DLD1 (cell line): ENCODE measurements around the gene RPS6KA2.

Experiments used
- in situ Hi-C: cut with HindIII; loops from 2 replicates; pipeline ENCODE4 v1.10.0; 2017; ENCODE audit warnings: low sequenced_read_pairs

The RPS6KA2 gene

DNA sequence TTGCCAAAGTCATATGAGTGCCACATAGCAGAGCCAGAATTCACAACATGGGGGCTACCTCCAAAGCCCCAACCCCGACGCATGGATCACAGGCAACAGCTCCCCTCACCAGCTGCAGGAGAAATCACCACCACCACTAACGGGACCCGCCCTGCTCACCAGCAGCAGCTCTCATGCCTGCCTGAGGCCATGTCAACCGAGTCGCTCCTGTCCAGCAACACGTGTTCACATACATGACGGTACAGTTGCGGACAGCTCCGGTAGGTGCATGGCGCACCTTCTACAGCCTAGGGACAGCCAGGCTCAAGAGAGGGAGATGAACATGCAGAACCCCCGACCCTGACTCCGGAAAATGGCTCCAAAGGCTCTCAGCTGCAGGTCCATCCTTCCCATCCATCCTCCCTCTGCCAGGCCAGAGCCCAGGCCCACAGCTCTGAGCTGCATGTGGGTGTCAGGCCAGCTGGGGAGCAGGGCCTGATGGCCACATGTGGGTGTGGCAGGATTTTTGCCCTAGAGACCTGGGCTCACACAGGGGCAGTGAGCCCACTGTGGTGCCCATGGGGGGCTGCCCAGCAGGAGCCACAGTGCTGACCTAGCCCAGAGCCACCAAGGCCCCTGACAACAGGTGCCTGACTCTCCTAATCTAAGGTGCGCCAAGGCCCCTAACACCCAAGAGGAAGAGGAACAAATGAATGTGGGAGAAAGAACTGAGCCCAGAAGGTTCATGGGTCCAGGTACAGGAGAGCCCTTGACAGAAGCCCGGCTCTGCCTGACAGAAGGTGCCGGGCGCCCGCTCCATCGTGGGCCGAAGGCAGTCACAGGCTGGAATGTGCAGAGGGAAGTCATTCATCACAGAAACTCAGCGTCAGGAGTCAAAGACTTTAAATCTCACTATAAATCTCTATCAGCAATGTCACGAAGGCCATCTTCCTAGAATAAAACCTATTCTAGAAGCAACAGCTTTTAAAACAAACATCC lies 10.5 kb downstream of the RPS6KA2 start:
- in situ Hi-C loops: no loop called here

DNA sequence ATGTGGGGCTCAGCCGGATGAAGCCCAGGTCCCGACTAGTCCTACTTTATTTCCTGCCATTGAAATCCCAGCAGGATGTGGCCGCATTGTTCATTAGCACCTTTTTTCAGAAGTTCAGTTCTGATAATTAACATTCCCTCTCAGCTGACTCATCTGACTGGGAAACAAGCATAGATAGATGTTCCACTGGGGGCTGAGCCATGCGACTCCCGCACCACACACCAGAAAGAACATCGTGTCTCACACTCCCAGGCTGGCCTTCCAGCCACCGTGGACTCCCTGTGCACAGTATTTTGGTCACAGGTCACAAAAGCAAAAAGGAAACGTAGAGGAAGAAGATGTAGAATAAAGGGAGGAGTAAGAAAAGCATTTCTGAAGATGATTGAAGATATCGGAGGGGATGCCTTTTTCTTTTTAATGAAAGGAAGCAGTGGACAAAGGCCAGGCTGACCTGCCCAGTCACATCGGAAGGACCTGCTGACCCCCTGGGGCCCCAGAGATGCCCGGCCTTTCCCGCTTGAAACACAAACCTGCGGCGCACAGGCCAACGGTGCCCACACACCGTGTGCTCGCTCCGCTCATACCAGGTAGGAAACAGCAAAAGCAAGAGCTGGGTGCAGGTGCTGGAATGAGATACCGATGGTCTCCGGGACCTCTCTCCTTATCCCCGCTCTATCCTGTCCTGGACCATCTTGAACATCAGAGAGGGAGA lies 11.8 kb downstream of the RPS6KA2 start:
- in situ Hi-C loops: no loop called here

DNA sequence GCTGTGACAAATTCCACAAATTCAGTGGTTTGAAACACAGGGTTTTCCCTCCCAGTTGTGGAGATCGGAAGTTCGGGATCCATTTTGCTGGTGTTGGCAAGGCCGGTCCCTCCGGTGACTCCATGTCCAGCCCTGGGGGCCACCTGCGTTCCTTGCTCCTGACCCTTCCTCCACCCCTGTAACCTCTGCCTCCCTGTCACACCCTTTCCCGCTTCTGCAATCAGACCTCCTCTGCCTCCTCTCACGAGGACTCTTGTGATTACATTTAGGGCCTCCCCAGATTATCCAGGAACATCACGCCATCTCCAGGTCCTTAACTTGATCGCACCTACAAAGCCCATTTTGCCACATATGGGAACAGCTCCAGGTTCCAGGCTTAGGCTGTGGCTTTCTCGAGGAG lies 12.5 kb downstream of the RPS6KA2 start:
- in situ Hi-C loops: no loop called here

DNA sequence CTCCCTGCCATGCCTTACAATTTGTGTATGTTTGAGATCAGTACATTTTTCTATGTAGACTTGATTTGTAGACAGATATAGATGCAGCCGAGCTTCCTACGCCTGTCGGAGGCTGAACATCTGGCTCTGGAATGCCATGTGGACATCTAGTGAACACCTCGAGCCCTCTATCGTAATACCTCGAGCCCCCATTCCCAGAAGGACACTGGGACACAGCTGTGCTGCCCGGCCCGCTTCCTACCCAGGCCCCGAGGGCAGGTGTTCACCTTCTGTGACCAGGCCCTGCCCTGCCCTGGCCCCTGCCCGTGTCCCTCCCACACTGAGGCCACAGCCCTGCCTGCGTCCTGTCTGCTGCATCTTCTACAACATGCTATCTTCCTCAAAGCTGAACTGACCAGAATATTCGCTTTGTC lies 12.9 kb downstream of the RPS6KA2 start:
- in situ Hi-C loops: no loop called here

DNA sequence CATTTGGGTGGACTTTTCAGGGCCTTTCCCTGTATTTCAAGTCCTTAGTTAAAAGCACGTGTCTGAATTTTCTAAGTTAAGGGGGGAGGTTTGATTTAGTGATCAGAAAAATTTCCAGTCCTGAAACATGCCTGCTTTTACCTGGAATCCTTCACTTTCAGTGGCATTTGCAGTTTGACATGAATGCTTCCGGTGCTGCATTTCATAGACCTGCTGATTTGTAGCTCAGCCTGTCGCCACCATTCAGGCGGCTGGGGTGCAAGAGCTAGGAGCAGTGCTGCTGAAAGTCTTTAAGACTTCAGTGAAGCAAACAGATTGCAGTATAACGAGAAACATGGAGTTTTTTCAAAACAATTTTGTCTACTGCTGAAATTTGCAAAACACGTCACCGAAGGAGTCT lies 14.0 kb downstream of the RPS6KA2 start:
- in situ Hi-C loops: no loop called here

DNA sequence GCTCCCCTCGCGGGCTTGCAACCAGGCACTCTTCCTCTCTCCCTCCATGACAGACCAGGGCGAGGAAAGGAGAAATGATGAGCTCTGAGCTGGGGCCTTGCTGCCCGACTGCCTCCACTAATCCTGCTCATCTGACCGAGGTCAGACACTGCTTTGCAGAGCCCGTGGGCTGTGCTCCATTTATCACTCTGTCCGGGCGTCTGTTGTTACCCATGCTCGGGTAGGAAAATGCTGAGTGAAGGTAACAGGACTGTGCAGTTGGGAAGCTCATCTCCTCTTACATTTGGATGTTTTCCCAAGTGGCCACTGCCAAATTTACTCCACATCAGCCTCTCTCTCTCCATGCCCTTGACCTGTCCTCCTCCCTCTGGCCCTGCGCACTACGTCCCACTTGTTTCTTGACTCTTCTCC lies 14.6 kb downstream of the RPS6KA2 start:
- in situ Hi-C loops: no loop called here

DNA sequence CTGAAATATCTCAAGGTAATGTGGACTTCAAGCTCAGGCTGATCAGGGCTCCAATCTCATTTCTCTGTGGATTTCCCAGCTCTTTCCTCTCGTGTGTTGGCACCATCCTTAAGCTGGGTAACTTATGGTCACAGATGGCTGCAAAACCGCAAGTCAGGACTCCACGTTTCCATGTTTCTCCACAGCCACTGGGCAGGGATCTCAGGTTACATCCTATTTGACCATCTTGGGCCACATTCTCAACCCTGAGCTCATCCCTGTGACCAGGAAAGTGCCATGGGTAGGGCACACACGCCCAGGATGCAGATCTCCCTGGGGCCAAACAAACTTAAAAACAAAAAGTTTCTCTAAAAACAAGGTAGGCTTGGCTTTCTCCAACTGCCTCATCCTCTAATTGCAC lies 15.4 kb downstream of the RPS6KA2 start:
- in situ Hi-C loops: no loop called here

DNA sequence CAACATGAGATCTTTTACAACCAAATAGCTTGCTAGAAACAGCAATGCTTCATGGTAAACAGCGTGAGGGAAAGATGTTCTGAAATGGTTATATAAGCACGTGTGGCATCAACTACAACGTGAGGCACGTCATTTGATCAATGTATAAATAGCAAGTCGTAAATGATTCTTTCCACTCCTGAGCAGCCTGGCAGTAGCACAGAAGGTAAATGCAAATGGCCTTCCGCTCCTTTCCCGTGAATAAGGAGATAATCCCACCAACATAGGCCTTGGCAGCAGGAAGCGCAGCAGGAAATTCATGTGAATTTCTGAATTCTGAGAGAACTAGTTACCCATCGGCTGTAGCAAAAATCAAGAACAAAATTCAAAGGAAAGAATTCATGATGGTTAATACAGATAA lies 17.0 kb downstream of the RPS6KA2 start:
- in situ Hi-C loops: no loop called here

DNA sequence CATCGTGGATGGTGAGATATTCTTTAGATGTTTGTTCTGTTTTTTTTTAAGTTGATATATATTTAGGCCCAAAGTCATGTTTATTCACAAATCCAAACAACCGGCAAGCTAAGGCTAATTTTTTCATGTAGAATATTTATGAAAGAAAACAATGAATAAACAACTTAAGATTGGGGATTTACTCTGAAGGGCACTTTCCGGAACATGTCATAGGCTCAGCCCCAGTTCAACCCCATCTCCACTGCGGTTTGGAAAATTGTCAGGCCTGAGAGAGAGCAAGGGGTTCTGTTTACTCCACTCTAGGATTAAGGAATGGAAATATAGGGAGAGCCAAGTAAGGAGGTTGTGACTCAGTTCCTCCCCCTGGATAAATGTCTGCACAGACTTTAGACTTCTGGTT lies 18.3 kb downstream of the RPS6KA2 start:
- in situ Hi-C loops: no loop called here

DNA sequence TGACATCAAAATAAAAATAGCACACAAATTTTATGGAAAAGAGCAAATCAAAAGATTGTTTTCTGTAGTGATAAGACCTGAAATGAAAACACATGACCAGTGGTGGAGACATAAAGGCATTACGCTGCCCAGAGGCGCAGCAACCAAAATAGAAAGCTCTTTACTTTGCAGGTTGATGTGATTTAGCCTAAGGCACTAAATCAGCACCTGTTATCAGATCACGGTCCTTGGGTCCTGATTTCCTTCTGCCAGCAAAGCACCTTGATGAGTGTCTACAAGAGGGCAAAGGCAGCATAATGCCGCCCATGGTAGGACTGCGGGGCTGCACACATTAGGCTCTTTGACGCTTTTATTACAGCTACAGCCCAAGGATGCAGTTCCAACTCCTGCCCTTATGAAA lies 21.3 kb downstream of the RPS6KA2 start:
- in situ Hi-C loops: no loop called here

DNA sequence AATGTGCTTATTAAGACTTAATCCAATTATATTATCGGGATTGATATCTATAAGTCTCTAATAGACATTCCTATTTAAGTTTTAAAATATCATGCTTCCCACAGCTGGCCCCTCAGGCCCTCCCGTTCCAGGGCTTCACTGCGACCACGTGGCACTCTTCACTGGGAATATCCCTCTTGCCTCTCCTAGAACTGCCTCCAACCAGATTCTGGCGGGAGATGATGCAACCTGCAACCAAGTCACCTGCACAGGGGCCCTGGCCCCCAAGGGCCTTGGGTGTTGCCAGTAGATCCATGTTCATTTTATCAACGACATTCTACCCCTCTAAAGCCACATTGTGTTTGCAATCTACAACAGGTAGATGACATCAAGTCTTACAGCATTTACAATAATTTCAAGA lies 22.1 kb downstream of the RPS6KA2 start:
- in situ Hi-C loops: no loop called here

DNA sequence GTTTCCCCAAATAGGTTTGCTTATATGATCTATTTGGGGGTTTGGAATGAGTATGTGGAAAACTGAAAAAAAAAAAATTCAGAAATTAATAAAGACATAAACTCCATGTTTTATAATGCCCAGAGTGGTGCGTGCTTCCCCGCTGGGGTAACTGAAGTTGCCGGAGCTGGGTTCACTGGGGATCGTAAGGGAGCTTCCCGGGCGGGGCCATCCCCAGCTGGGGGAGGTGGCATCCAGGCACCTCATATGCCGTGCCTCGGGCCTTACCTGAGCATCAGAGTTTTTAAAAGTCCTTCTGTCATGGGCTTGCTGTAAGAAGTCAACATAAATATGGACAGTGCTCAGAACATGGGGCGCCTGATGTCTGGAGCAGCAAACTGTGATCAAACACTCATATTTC lies 22.7 kb downstream of the RPS6KA2 start:
- in situ Hi-C loops: no loop called here

DNA sequence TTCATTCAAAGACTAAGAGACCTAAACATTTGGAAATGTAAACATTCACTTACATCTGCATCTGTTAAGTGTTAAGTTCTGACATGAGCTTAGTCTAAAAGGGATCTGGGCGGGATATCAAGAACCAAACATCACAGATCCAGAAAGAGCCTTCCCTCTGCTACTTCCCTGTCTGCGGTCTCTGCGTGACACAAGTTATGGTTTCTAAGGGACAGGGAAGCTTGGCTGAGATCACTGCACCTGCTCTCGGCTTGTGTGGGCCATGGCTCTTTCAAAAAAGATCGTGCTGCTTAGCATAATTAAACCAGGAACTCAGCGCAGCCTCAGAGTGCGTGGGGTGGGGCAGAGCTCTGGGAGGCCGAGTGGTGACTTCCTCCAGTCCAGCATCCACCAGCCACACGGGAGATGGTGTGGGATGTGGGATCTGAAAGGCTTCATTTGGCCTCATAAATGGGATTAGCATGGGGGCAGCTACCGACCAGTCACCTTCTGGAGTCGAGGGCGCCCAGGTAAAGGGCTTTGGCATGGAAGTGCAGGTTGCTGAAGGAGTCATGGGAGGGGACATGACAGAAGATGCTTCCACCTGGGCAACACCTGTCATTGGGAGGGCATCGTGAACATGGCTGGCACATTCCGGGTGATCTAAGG lies 23.9 kb downstream of the RPS6KA2 start:
- in situ Hi-C loops: no loop called here

DNA sequence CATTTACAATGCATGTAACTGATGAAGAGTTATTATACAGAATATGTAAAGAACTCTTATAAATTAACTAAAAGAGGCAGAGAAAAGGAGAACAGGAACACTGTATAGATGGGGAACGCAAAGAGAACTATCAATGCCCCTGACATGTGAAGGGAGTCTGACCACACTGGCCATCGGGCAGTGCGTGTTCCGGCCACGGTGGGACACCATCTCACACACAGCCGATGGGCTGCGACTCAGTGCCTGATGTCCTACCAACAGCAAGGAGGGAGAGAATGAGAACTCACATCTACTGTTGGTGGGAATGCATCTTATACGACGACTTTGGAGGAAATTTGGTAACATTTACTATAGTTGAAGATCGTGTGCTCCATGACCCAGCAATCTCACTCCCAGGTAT lies 25.1 kb downstream of the RPS6KA2 start:
- in situ Hi-C loops: no loop called here

DNA sequence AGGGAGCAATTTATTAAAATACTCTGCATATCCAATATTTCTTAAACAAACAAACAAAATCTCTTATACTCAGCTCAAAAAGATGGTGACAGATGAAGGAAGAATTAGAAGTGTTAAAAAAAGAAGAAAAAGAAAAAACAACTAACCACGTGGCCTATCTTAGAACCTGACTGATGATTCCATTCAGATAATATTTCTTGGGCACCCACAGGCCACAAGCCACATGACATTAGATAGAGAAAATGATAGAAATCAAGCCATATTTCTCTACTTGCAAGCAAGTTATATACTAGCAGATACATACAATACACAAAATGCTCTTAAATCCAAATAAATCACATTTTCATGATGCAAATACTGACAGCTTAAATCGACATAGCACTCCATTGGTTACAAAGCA lies 26.1 kb downstream of the RPS6KA2 start:
- in situ Hi-C loops: no loop called here

DNA sequence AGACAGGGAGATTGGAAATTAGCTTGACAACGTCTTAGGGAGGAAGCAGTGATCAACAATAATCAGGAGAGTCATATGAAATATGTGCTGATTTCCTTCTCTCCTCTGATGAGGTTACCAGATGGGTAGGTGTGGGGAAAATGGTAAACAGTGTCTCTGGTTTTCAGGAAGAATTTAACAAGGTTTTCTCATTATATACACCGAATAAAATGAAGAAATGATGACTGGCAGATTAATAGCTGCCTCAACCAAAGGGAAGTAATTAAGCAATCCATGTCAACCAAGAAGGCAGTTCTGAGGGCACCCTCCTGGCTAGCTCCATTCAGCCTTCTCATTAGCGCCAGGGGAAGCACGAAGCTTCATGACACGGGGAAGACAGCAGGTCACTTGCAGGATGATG lies 27.8 kb downstream of the RPS6KA2 start:
- in situ Hi-C loops: no loop called here

DNA sequence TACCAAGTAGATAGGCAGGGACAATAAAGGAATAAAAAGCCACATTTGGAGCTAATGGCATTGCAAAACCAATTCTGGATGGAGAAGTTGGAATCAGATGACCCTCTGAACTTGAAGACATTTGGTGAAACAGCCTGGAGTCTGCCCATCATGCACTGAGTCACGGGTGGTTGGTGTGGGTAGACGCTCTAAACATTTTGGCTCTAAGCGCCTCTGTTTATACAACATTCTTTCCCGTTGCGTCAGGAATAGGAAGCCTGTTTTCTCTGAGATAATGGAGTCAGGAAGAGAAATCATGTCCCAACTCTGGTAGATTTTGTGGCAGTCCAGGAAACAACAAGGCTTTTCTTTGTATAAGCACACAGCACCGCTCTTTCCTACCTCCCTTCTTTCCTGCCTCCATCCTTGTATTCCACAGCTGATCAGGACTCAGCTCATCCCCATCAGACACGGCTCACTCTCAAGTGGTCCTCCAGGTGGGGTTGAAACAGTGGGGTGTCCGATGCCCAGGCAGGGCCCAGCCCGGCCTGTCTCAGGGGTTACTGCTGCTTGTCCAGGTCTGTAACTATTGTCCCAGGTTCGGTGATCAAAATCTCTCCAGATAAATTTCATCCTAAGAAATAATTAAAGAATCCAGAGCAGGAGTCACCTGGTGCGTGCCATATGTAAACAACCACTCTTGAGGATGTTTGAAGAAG lies 28.5 kb downstream of the RPS6KA2 start:
- in situ Hi-C loops: no loop called here

DNA sequence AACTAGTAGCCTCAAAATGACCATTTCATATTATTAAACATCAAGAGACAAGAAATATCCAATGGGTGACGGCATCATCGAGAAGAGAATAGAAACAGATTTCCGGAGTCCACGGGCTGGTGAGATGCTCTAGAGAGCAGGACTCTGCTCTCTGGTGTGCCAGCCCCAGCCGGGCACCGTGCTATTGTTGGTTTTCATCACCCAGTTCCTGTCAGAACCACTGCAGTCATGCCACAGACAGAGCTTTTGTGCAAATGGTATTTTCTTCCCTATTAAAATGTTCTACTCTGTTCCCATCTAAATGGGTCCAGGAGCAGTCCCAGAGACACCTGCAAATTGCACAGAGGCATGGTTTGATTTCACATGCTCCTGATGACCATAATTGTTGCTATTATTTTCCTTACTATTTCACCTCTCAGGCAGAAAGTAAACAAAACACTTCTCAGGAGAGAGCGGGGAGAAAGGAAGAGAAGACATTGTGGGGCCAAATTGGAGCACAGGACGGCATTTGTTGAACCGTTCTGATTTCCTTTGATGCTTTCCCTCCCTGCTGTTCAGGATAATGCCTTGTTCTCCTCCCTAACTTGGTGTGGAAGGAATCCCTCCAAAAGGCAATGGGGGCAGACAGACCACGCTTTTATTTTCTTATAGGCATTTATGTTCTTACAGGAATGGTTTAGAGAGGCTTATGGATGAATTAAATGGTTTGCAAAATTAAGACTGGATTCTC lies 29.2 kb downstream of the RPS6KA2 start:
- in situ Hi-C loops: no loop called here

DNA sequence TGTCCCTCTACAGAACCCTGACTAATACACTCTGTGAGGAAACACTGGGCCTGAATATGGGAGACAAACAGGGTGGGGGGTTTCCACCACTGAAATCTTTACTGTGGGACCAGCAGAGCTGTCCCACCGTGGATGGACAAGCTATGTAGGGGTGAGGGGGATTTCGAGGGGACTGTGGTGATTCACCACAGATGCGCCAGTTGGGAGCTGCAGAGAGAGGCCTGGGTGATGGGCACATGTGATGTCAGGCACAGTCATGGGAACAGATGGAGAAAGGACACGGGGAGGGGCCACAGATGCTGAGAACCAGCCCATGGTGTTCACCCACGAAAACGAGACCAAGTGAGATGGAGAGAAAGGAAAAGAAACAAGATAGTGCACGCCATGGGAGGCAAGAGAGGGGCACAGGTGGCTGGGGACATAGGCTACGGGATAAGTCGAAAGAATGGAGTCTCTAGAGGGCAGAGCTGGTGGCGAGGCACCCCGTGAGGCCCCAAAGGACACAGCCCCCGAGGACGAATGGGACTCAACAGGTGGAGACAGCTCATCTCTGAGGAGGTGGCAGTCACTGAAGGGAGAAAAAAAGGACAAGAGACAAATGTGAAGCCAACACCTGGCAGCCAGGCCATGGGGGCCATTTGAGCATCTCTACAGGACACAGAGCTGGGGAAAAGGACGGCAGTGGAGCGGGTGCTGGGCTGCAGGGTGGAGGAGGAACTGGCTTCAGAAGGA lies 30.1 kb downstream of the RPS6KA2 start:
- in situ Hi-C loops: no loop called here

DNA sequence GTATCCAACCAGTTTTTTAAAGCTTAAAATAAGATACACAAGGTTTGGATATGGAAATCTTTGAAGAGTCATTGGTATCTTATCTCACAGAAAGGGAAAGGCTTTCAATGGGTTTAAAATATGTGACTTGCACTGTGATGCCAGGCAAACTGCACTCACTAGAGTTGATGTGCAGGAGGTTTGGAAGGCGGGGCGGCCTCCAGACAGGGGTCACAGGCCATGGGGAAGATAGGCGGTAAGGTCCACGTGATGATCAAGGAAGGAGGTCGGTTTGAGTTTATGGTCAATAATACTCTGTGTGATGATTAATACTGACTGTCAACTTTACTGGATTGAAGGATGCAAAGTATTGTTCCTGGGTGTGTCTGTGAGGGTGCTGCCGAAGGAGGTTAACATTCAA lies 31.1 kb downstream of the RPS6KA2 start:
- in situ Hi-C loops: no loop called here
